GM18498 (cell line): ENCODE data around the gene TSPAN4.
A peak's percentile ranks its signal among the peaks of the same experiment; 100 is the strongest.

Experiments used
- ATAC-seq: cut with Tn5 transposase; IDR thresholded peaks from one replicate; pipeline ENCODE4 v1.9.1; 2021; ENCODE audit warnings: mild to moderate bottlenecking, moderate library complexity; ENCODE audit not compliant: unreplicated experiment

The TSPAN4 gene

GRCh38 chr11:833114-833791, 9.4 kb upstream of the TSPAN4 start:
- ATAC-seq: peak; percentile 19

GRCh38 chr11:833849-834311, 8.8 kb upstream of the TSPAN4 start:
- ATAC-seq: no peak

GRCh38 chr11:834371-835316, 8.0 kb upstream of the TSPAN4 start:
- ATAC-seq: no peak

GRCh38 chr11:836274-836673, 6.4 kb upstream of the TSPAN4 start:
- ATAC-seq: no peak

DNA sequence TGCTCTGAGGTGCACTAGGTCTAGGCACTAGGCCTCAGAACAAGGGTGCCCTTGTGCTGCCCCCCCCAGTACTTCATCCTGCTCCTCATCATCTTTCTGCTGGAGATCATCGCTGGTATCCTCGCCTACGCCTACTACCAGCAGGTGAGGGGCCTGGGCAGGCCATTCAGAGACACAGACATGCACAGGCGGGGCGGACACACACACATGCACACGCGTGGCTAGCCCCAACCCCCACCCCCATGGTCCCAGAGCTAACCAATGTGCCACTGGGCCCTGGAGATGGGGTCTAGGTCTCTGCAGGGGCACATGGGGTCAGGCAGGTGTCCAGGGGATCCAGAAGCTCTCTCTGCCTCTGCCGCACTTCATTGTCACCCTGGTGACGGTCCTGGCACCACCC, 6.0 kb upstream of the TSPAN4 start:
- no peak for ATAC-seq

DNA sequence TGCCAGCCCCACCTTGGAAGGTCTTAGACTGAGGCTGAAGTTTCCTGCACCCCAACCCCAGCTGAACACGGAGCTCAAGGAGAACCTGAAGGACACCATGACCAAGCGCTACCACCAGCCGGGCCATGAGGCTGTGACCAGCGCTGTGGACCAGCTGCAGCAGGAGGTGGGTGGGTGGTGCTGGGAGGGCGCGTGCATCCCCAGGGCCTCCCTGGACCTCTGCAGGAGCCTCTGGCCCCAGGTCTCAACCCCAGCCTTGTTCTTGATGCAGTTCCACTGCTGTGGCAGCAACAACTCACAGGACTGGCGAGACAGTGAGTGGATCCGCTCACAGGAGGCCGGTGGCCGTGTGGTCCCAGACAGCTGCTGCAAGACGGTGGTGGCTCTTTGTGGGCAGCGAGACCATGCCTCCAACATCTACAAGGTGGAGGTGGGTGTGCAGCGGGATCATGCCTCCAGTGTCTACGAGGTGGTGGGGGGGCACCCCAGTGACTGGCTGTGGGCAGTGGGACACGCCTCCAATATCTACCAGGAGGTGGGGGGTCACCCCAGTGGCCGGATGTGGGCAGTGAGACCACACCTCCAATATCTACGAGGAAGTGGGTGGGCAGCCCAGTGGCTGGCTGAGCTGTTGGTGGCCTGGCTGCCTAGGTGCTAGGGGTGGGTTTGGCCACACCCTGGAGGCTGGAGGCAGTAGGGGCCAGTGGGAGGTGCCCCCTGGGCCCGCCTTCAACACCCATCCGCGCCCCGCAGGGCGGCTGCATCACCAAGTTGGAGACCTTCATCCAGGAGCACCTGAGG, 5.3 kb upstream of the TSPAN4 start:
- no peak for ATAC-seq

DNA sequence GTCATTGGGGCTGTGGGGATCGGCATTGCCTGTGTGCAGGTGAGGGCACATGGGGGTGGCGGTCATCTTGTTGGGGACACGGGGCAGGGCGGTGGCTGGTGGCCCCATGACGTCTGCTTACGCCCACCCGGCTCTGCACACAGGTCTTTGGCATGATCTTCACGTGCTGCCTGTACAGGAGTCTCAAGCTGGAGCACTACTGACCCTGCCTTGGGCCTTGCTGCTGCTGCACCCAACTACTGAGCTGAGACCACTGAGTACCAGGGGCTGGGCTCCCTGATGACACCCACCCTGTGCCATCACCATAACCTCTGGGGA, 4.7 kb upstream of the TSPAN4 start:
- ATAC-seq: no peak

- no peak for ATAC-seq
Observed at GRCh38 chr11:838441-839279, 4.0 kb upstream of the TSPAN4 start.

GRCh38 chr11:839280-839623, 3.4 kb upstream of the TSPAN4 start:
- ATAC-seq: no peak

DNA sequence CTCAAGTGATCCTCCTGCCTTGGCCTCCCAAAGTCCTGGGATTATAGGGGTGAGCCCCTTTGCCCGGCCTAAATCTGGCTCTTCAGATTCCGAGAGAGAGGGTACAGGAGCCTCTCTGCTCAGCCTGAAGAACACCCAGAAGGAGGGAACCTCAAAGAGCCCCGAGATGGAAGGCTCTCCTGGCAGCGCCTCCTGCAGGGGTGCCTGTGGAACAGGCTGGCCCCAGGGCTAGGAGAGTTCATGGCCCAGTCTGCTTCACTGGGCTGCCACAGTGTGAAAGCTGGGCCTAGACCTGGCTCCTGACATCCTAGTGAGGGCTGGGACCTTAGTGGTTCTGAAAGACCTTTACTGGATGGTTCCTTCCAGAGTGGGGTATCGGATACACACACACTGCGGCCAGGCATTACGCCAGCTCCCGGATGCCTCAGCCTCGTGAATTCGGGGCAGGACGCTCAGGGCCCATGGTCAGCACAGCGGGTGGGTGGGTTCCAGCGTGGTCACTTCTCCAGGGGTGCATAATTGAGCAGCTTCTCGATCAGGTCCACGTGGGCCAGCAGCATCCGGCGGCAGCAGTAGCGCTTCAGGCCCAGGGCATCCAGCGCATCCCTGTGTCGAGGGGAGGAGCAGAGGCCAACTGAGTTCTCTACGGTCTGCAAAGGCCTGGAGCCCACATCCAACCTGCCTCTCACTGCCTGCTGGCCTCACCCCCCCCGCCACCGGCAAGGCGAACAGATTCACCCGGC, 2.6 kb upstream of the TSPAN4 start:
- no peak for ATAC-seq

DNA sequence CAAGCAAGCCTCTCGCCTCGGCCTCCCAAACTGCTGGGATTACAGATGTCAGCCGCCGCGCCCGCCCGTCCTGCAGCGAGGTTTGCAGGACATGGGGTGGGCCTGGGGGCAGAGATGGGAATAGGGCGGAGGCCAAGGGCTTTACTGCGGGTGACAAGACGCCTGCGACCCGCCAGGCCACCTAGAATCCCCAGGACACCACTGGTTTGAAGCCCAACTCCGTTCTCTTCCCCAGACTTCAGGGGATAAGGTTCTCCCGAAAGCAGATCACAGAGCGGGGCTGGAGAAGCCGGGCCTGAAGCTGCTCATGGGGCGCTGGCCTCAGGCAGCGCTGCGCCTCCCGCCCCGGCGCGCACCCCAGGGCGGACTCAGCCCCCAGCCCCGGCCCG, 677 bp upstream of the TSPAN4 start:
- peak; percentile 27 for ATAC-seq

DNA sequence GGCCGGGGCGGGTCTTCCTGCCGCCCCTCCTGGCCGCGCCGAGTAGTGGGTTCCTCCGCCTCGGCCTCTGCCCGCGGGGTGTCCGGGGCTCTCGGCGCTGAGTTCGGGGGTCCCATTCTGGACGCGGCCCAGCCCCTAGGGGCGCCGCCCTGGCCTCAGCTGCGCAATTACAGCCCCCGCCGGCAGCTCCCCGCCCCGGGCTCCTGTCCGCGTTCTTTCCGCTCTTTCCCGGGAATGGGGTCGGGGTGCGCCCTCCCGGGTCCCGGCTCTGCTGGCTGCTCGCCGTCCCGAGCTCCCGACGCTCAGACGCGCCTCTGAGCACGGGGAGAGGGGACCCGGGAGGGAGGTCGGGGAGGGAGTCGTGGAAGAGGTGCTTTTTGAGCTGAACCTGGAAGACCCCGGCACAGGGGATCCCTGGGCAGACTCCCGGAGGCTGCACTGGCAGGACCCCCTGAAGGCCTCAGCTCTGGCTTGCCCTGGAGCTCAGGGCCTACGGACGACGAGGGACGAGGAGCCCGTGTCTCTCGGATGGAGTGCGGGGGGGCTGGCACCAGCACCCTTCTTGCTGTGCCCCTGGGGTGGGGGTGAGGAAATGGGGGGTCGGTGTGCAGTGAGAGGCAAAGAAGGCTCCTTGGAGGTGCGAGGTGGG, 558 bp downstream of the TSPAN4 start:
- peak; percentile 15 for ATAC-seq

- ATAC-seq: no peak
Observed at GRCh38 chr11:843818-844692, 1.4 kb downstream of the TSPAN4 start.

DNA sequence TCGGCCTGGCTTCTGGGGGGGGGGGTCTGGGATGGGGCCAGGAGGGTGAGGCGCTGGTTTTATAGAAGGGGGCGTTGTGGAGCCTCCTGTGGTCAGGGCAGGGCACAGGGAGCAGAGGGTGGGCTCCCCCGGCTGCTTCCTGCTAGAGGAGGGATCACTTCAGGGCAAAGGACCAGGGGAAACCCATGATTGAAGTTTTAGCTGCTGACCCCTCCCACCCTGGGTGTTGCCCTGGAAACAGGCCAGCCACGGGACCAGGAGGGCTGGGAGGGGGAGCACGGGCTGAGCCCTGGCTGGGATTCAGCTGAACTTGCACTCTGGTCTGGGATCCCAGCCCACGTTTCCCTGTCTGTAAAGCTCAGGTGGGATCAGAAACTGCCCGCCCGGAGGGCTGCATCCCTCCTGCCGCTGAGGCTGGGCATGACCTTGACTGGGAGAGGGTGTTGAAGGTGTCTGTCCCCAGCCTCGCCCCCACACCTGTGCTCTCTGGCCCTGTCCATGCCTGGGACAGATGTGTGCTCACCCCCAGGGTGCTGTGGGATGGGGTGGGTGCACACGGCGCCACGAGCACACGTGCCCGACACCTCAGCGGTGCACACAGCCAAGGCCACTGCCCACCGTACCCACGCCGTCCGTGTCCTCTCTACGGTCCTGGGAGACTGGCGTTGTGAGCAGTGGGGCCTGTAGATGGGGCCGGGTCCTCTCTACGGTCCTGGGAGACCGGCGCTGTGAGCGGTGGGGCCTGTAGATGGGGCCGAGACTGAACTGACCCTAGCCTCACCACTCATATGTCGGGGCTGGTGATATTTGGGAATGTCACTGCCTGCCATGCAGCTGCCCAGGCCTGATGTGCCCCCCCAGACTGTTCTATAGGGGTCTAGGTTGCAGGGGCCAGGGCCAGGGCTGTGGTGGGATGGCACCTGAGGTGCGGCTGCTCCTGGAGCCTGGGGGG, 2.3 kb downstream of the TSPAN4 start:
- ATAC-seq: no peak

- ATAC-seq: no peak
Observed at GRCh38 chr11:845872-846495, 3.3 kb downstream of the TSPAN4 start.

DNA sequence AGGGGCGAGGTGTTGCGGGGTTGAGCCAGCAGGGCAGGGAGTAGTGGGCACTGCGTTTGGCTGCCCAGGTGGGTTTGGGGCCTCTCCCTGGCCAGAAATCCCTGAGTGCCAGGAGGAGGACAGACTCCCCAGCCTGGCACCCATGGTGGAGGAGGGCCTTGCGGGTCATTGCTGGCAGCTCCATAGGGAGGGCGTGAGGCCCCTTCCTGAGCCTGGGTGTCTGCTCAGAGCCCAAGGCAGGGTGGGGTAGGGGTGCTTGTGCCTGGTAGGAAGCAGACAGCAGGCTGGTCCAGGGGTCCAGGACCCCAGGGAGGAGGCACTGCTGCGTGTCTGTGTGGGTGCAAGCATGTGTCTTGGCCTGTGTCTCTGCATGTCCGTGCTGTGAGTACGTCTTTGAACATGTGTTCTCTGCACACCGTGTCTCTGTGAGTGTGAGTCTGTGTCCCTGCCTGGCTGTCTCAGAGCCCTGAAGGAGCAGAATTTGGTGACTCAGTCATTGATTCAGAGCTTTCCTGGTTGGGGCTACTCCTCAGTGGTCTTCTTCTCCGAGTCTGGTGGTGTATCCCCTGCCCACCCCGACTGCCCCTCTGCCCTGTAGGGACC, 3.9 kb downstream of the TSPAN4 start:
- ATAC-seq: no peak

GRCh38 chr11:847876-848275, 5.2 kb downstream of the TSPAN4 start:
- ATAC-seq: no peak
